ENCODE data around the gene KIF26B. TPM values are rescaled to one million over a fixed set of nuclear protein-coding genes. Genes with fewer than 3 reads are reported as not detected.
A peak's percentile ranks its signal among the peaks of the same experiment; 100 is the strongest.

KIF26B gene
- total and polyA plus RNA-seq, 10 of the 15 experiments (the other 5 are each of a cell fraction or from before 2014, with no cell fraction given): 0.35 to 11.6 (median 2.2) TPM

GRCh38 chr1:245528258-245528635 lies 373.5 kb downstream of the KIF26B start:
- DNase-seq (ENCODE audit: low read depth, low spot score): no peak
- Histone ChIP-seq H3K9ac (ENCODE audit: control insufficient read depth, insufficient read depth, low read length) (no peak overlapping the region), H3K4me2 (ENCODE audit: control insufficient read depth, insufficient read depth) (no peak overlapping the region), H3K4me1 (ENCODE audit: control insufficient read depth, insufficient read depth, low read length) (no peaks in the 10 kb centered on the region), H3K36me3 (ENCODE audit: control insufficient read depth in 2 of 2, insufficient read depth in 2 of 2, low read length in 1 of 2) (no peaks in the 10 kb centered on the region), H4K20me1 (ENCODE audit: control insufficient read depth, insufficient read depth) (no peaks in the 10 kb centered on the region), H3K27me3 (replicated peaks in 1 of 2; ENCODE audit: control insufficient read depth in 2 of 2, insufficient read depth in 2 of 2, low read length in 1 of 2) (no peaks in the 10 kb centered on the region), H3K79me2 (ENCODE audit: control insufficient read depth, insufficient read depth, low read length) (no peaks in the 10 kb centered on the region), H3K4me3 (no peak overlapping the region), H3K9me3 (replicated peaks; ENCODE audit: control insufficient read depth, insufficient read depth, low read length) (no peaks in the 10 kb centered on the region), H3K27ac (ENCODE audit: control insufficient read depth, insufficient read depth) (no peak overlapping the region), H2AFZ (ENCODE audit: control insufficient read depth, low read depth, low read length) (no peak overlapping the region)
- TF ChIP-seq, protein P1, sequence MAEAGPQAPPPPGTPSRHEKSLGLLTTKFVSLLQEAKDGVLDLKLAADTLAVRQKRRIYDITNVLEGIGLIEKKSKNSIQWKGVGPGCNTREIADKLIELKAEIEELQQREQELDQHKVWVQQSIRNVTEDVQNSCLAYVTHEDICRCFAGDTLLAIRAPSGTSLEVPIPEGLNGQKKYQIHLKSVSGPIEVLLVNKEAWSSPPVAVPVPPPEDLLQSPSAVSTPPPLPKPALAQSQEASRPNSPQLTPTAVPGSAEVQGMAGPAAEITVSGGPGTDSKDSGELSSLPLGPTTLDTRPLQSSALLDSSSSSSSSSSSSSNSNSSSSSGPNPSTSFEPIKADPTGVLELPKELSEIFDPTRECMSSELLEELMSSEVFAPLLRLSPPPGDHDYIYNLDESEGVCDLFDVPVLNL (IDR thresholded peaks at IDR 0.05; ENCODE audit: low read depth, low read length): no peak
- peak; percentile 80 for TF ChIP-seq RAD51 (IDR thresholded peaks at IDR 0.05)
- 0 out of 2 replicates have a peak, but pooled peaks have one; percentile 25 for TF ChIP-seq SPI1 (IDR thresholded peaks at IDR 0.05; ENCODE audit: borderline replicate concordance, insufficient read depth, low read depth, low read length)
- WGBS (ENCODE audit: insufficient coverage, insufficient replicate concordance, low lambda C conversion rate, missing lambda C conversion rate): 41% methylated on average over 7 of the region's 7 CpGs
- ATAC-seq: no peak
- ChIA-PET POLR2A (no interaction called here), RAD21 (ENCODE audit: unreplicated experiment) (no interaction called here), SMC1A (ENCODE audit: uncharacterized antibody, unreplicated experiment) (no interaction called here), CTCF (no interaction called here)
- BruUV-seq (replicated peaks): no TSS peak
- FAIRE-seq: no peak
- in situ Hi-C loops (cut with MboI): no loop called here
- intact Hi-C loops (cut with micrococcal nuclease; ENCODE audit: unreplicated experiment): no loop called here

DNA sequence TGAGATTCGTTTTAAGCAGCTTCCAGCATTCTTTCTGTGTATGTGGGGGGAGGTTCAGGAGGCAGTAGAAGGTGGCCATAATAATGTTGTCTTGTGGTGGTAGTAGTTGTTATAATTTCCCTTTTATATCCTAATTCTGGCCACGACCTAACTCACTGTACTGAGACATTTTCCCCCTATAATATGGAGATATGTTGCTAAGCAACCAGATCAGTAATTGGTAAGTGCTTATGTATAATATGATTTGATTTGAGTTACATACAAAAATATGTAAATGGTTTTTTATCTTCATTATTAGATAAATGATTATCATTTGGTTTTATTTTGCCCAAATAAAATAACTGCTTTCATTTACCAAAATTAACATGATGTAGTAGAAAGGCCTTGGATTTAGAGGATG lies 376.2 kb downstream of the KIF26B start:
- Histone ChIP-seq H3K79me2 (ENCODE audit: control insufficient read depth, insufficient read depth, low read length) (no peaks in the 10 kb centered on the region), H2AFZ (ENCODE audit: control insufficient read depth, low read depth, low read length) (no peak overlapping the region), H3K4me1 (ENCODE audit: control insufficient read depth, insufficient read depth, low read length) (no peaks in the 10 kb centered on the region), H3K36me3 (ENCODE audit: control insufficient read depth in 2 of 2, insufficient read depth in 2 of 2, low read length in 1 of 2) (no peaks in the 10 kb centered on the region), H3K4me3 (no peak overlapping the region), H3K9ac (ENCODE audit: control insufficient read depth, insufficient read depth, low read length) (no peak overlapping the region), H3K4me2 (ENCODE audit: control insufficient read depth, insufficient read depth) (no peak overlapping the region), H3K27me3 (replicated peaks in 1 of 2; ENCODE audit: control insufficient read depth in 2 of 2, insufficient read depth in 2 of 2, low read length in 1 of 2) (no peaks in the 10 kb centered on the region; a peak in 1 of 4 replicates), H3K9me3 (replicated peaks; ENCODE audit: control insufficient read depth, insufficient read depth, low read length) (no peaks in the 10 kb centered on the region), H3K27ac (ENCODE audit: control insufficient read depth, insufficient read depth) (no peak overlapping the region), H4K20me1 (ENCODE audit: control insufficient read depth, insufficient read depth) (no peaks in the 10 kb centered on the region)
- RAD21 ChIA-PET (ENCODE audit: unreplicated experiment): no interaction called here
- in situ Hi-C loops (cut with MboI) (no loop called here), intact Hi-C loops (cut with micrococcal nuclease; ENCODE audit: unreplicated experiment) (no loop called here)
- CTCF ChIA-PET: interaction anchor here (0.6 kb wide), 1 partner anchor 60 kb away, joined by 3 read pairs; no protein-coding TSS in a partner anchor
- SMC1A ChIA-PET (ENCODE audit: uncharacterized antibody, unreplicated experiment): no interaction called here
- whole genome bisulfite sequencing (ENCODE audit: insufficient coverage, insufficient replicate concordance, low lambda C conversion rate, missing lambda C conversion rate): 2% methylated on average over 2 of the region's 2 CpGs
- no peak for ATAC-seq
- POLR2A ChIA-PET: no interaction called here
- no peak for DNase-seq (ENCODE audit: low read depth, low spot score)
- no peak for FAIRE-seq
- BruUV-seq (replicated peaks): no TSS peak
- no peak for TF ChIP-seq SIN3A (IDR thresholded peaks at IDR 0.05; ENCODE audit: low read depth, low read length)
- TF ChIP-seq PML (IDR thresholded peaks at IDR 0.05; ENCODE audit: low read length): no peak
- TF ChIP-seq RELA (IDR thresholded peaks at IDR 0.05; ENCODE audit: borderline replicate concordance, partially characterized antibody): no peak
- no peak for TF ChIP-seq NR2C1 (IDR thresholded peaks at IDR 0.05)
- no peak for TF ChIP-seq BMI1 (IDR thresholded peaks at IDR 0.05; ENCODE audit: borderline replicate concordance)
- no peak for TF ChIP-seq SUZ12 (IDR thresholded peaks at IDR 0.05; ENCODE audit: unreplicated experiment)
- no peak for TF ChIP-seq E2F8 (IDR thresholded peaks at IDR 0.05; ENCODE audit: low read depth, partially characterized antibody)
- TF ChIP-seq STAT3 (IDR thresholded peaks at IDR 0.05; ENCODE audit: low read depth, low read length): no peak
- TF ChIP-seq SREBF1 (IDR thresholded peaks at IDR 0.05; ENCODE audit: low read length): no peak
- TF ChIP-seq NFYA (IDR thresholded peaks at IDR 0.05; ENCODE audit: borderline replicate concordance, low read depth, low read length): no peak
- TF ChIP-seq BCL3 (IDR thresholded peaks at IDR 0.05; ENCODE audit: borderline replicate concordance, insufficient read depth, low read depth, low read length, poor library complexity, severe bottlenecking): no peak
